AG04450 (cell line): ENCODE results near the gene SCMH1. TPM values are rescaled to one million over a fixed set of nuclear protein-coding genes. Genes with fewer than 3 reads are reported as not detected.

Experiments
- CTCF ChIA-PET: fragments of 300-600, 350-600 bp; formaldehyde crosslinking; extraction: SDS; loops from one replicate; lab custom pipeline; 2022; ENCODE audit warnings: antibody characterized with exemption, inconsistent platforms; lab: Charles Lee
- POLR2A ChIA-PET: fragments of 350-600 bp; formaldehyde crosslinking; extraction: SDS; loops from one replicate; lab custom pipeline; 2021; ENCODE audit warnings: antibody characterized with exemption, inconsistent platforms; lab: Yijun Ruan, JAX
- DNase-seq: peaks from one replicate; pipeline ENCODE4 v3.0.0-alpha.2; 2011; ENCODE audit warnings: low read depth, low spot score
- H3K27ac ChIP-seq: one replicate; pipeline ENCODE4 v1.5.1; 2012; ENCODE audit warnings: low read depth, low read length, control low read depth
- H3K27me3 ChIP-seq: one replicate; pipeline ENCODE4 v1.6.0; 2012; ENCODE audit warnings: low read length; ENCODE audit not compliant: control insufficient read depth, insufficient read depth
- H3K4me3 ChIP-seq: 2 replicates; pipeline ENCODE4 v1.5.1; 2011; ENCODE audit warnings: mild to moderate bottlenecking, low read depth, low read length, control low read depth
- H3K9me3 ChIP-seq: 2 replicates; pipeline ENCODE4 v1.5.1; 2012; ENCODE audit warnings: low read length; ENCODE audit not compliant: control insufficient read depth, insufficient read depth
- polyA plus RNA-seq: library from polyadenylated mRNA; depleted of rRNA; stranded (reverse); fragments of >200 nt; gene quantifications from 2 replicates; pipeline ENCODE4 v1.2.3, GENCODE V29; 2011; rRNA removed
- TF ChIP-seq, protein P1 (sequence below): IDR thresholded peaks from 2 replicates; pipeline ENCODE4 v1.5.1; 2011; ENCODE audit warnings: low read depth, low read length, control low read depth, inconsistent platforms

The SCMH1 gene
- polyA plus RNA-seq, 1 experiment = 32.1 TPM

DNA sequence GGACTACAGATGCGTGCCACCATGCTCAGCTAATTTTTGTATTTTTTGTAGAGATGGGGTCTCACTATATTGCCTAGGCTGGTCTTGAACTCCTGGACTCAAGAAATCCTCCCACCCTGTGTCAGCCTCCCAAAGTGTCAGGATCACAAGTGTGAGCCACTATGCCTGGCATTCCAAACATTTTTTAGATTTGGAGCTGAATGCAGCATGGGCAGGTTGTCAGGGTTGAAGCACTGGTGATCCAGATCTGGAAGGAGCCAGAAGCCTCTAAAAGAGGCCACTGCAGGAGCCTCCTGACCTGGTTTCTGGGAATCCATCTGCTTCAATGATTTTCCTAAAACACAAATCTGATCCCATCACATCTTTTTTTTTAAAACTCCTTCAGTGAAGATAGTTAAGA is 264.4 kb downstream of the SCMH1 start:
- POLR2A ChIA-PET = no interaction called here
- H3K9me3 ChIP-seq = no peaks in the 10 kb centered on the region; the same call in 1 of the 2 replicates
- DNase-seq = no peak
- H3K27ac ChIP-seq = no peak overlapping the region
- H3K27me3 ChIP-seq = no peaks in the 10 kb centered on the region
- TF ChIP-seq, protein P1, sequence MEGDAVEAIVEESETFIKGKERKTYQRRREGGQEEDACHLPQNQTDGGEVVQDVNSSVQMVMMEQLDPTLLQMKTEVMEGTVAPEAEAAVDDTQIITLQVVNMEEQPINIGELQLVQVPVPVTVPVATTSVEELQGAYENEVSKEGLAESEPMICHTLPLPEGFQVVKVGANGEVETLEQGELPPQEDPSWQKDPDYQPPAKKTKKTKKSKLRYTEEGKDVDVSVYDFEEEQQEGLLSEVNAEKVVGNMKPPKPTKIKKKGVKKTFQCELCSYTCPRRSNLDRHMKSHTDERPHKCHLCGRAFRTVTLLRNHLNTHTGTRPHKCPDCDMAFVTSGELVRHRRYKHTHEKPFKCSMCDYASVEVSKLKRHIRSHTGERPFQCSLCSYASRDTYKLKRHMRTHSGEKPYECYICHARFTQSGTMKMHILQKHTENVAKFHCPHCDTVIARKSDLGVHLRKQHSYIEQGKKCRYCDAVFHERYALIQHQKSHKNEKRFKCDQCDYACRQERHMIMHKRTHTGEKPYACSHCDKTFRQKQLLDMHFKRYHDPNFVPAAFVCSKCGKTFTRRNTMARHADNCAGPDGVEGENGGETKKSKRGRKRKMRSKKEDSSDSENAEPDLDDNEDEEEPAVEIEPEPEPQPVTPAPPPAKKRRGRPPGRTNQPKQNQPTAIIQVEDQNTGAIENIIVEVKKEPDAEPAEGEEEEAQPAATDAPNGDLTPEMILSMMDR = no peak
- CTCF ChIA-PET = interaction anchor here (1.5 kb wide), 1 partner anchor 128 kb away, joined by 3 read pairs; no protein-coding TSS in a partner anchor
- no peak overlapping the region for H3K4me3 ChIP-seq

Other genes with a start within 250 kb of the SCMH1 start
- gene SLFNL1, start 220.6 kb downstream of the SCMH1 start, polyA plus RNA-seq = 0.06 and 0.09 TPM in 2 replicates
- not detected in 2 replicates for gene FOXO6, start 119.1 kb upstream of the SCMH1 start, polyA plus RNA-seq
- 0.19 and 0.21 TPM in 2 replicates for gene EDN2, start 242.4 kb upstream of the SCMH1 start, polyA plus RNA-seq